ENCODE measurements around the gene CDCA8. TPM values are rescaled to one million over a fixed set of nuclear protein-coding genes. Genes with fewer than 3 reads are reported as not detected.

Gene CDCA8
- total RNA-seq, 2 experiments from 2014 or later, result 73.6 to 78.6 TPM

GRCh38 chr1:37720231-37721130 is 28.2 kb downstream of the CDCA8 start:
- DNase-seq, result no peak
- intact Hi-C loops (cut with micrococcal nuclease), result no loop called here
- peaks cover 7% of the 10 kb centered on the region for H3K27me3 Mint-ChIP-seq (ENCODE audit: low read depth)
- H3K4me3 Mint-ChIP-seq, result no peak overlapping the region
- H3K27ac Mint-ChIP-seq, result no peak overlapping the region
- H3K36me3 Mint-ChIP-seq (ENCODE audit: low read depth), result no peaks in the 10 kb centered on the region
- CTCF ChIA-PET, result interaction anchor here (0.6 kb wide), 1 partner anchor 12 kb away, joined by 3 read pairs; no protein-coding TSS in a partner anchor
- no peaks in the 10 kb centered on the region for H3K4me1 Mint-ChIP-seq (ENCODE audit: low read depth)
- H3K9me3 Mint-ChIP-seq, result no peaks in the 10 kb centered on the region

- no peaks in the 10 kb centered on the region for H3K9me3 Mint-ChIP-seq
- CTCF ChIA-PET, result interaction anchor here (0.7 kb wide), 1 partner anchor 31 kb away, joined by 6 read pairs; a partner anchor contains a TSS
- DNase-seq, result no peak
- H3K4me1 Mint-ChIP-seq (ENCODE audit: low read depth), result no peaks in the 10 kb centered on the region
- H3K4me3 Mint-ChIP-seq, result no peak overlapping the region
- no peaks in the 10 kb centered on the region for H3K36me3 Mint-ChIP-seq (ENCODE audit: low read depth)
- intact Hi-C loops (cut with micrococcal nuclease), result no loop called here
- peaks cover 10% of the 10 kb centered on the region for H3K27me3 Mint-ChIP-seq (ENCODE audit: low read depth)
- H3K27ac Mint-ChIP-seq, result no peak overlapping the region
These were observed 29.2 kb downstream of the CDCA8 start for GRCh38 chr1:37721565-37721964.

- H3K9me3 Mint-ChIP-seq, result no peaks in the 10 kb centered on the region
- intact Hi-C loops (cut with micrococcal nuclease), result no loop called here
- H3K27me3 Mint-ChIP-seq (ENCODE audit: low read depth), result peaks cover 10% of the 10 kb centered on the region
- H3K4me3 Mint-ChIP-seq, result no peak overlapping the region
- no peak overlapping the region for H3K27ac Mint-ChIP-seq
- no peaks in the 10 kb centered on the region for H3K4me1 Mint-ChIP-seq (ENCODE audit: low read depth)
- CTCF ChIA-PET, result no interaction called here
- no peak for DNase-seq
- H3K36me3 Mint-ChIP-seq (ENCODE audit: low read depth), result no peaks in the 10 kb centered on the region
These were observed 30.1 kb downstream of the CDCA8 start for GRCh38 chr1:37722181-37723071.

- no peak overlapping the region for H3K4me3 Mint-ChIP-seq
- no peaks in the 10 kb centered on the region for H3K36me3 Mint-ChIP-seq (ENCODE audit: low read depth)
- no peak overlapping the region for H3K27ac Mint-ChIP-seq
- DNase-seq, result no peak
- CTCF ChIA-PET, result no interaction called here
- no peaks in the 10 kb centered on the region for H3K4me1 Mint-ChIP-seq (ENCODE audit: low read depth)
- H3K9me3 Mint-ChIP-seq, result no peaks in the 10 kb centered on the region
- peaks cover 10% of the 10 kb centered on the region for H3K27me3 Mint-ChIP-seq (ENCODE audit: low read depth)
- intact Hi-C loops (cut with micrococcal nuclease), result no loop called here
These were observed 30.7 kb downstream of the CDCA8 start for GRCh38 chr1:37723072-37723389.

GRCh38 chr1:37723390-37724078 is 31.2 kb downstream of the CDCA8 start:
- H3K4me3 Mint-ChIP-seq, result no peak overlapping the region
- no peaks in the 10 kb centered on the region for H3K4me1 Mint-ChIP-seq (ENCODE audit: low read depth)
- intact Hi-C loops (cut with micrococcal nuclease), result no loop called here
- H3K36me3 Mint-ChIP-seq (ENCODE audit: low read depth), result no peaks in the 10 kb centered on the region
- CTCF ChIA-PET, result no interaction called here
- no peaks in the 10 kb centered on the region for H3K9me3 Mint-ChIP-seq
- H3K27ac Mint-ChIP-seq, result no peak overlapping the region
- DNase-seq, result no peak
- peaks cover 14% of the 10 kb centered on the region for H3K27me3 Mint-ChIP-seq (ENCODE audit: low read depth)

- H3K4me1 Mint-ChIP-seq (ENCODE audit: low read depth), result no peaks in the 10 kb centered on the region
- intact Hi-C loops (cut with micrococcal nuclease), result no loop called here
- DNase-seq, result no peak
- no peak overlapping the region for H3K4me3 Mint-ChIP-seq
- no peak overlapping the region for H3K27ac Mint-ChIP-seq
- H3K27me3 Mint-ChIP-seq (ENCODE audit: low read depth), result peaks cover 14% of the 10 kb centered on the region
- H3K9me3 Mint-ChIP-seq, result no peaks in the 10 kb centered on the region
- no peaks in the 10 kb centered on the region for H3K36me3 Mint-ChIP-seq (ENCODE audit: low read depth)
- CTCF ChIA-PET, result no interaction called here
These were observed 32.3 kb downstream of the CDCA8 start for GRCh38 chr1:37724575-37724974.

GRCh38 chr1:37725851-37726613 is 33.7 kb downstream of the CDCA8 start:
- Mint-ChIP-seq H3K27me3 (ENCODE audit: low read depth) (peaks cover 14% of the 10 kb centered on the region), H3K4me1 (ENCODE audit: low read depth) (no peaks in the 10 kb centered on the region), H3K36me3 (ENCODE audit: low read depth) (no peaks in the 10 kb centered on the region), H3K4me3 (no peak overlapping the region), H3K27ac (no peak overlapping the region), H3K9me3 (no peaks in the 10 kb centered on the region)
- DNase-seq, result no peak
- CTCF ChIA-PET, result no interaction called here
- intact Hi-C loops (cut with micrococcal nuclease), result no loop called here

GRCh38 chr1:37726751-37727585 is 34.7 kb downstream of the CDCA8 start:
- Mint-ChIP-seq H3K36me3 (ENCODE audit: low read depth) (no peaks in the 10 kb centered on the region), H3K4me3 (no peak overlapping the region), H3K27ac (no peak overlapping the region), H3K27me3 (ENCODE audit: low read depth) (peaks cover 14% of the 10 kb centered on the region), H3K9me3 (no peaks in the 10 kb centered on the region), H3K4me1 (ENCODE audit: low read depth) (no peaks in the 10 kb centered on the region)
- CTCF ChIA-PET, result interaction anchor here (1.3 kb wide), 1 partner anchor 123 kb away, joined by 4 read pairs; no protein-coding TSS in a partner anchor
- DNase-seq, result no peak
- intact Hi-C loops (cut with micrococcal nuclease), result no loop called here

- H3K4me3 Mint-ChIP-seq, result no peak overlapping the region
- intact Hi-C loops (cut with micrococcal nuclease), result no loop called here
- CTCF ChIA-PET, result no interaction called here
- H3K9me3 Mint-ChIP-seq, result no peaks in the 10 kb centered on the region
- H3K4me1 Mint-ChIP-seq (ENCODE audit: low read depth), result no peaks in the 10 kb centered on the region
- no peak for DNase-seq
- H3K27ac Mint-ChIP-seq, result no peak overlapping the region
- H3K27me3 Mint-ChIP-seq (ENCODE audit: low read depth), result peaks cover 18% of the 10 kb centered on the region
- no peaks in the 10 kb centered on the region for H3K36me3 Mint-ChIP-seq (ENCODE audit: low read depth)
These were observed 36.1 kb downstream of the CDCA8 start for GRCh38 chr1:37728416-37728815.

GRCh38 chr1:37730376-37730775 is 38.1 kb downstream of the CDCA8 start:
- CTCF ChIA-PET, result interaction anchor here (1.4 to 1.6 kb wide), 2 partner anchors 10 to 16 kb away, joined by 3 read pairs; no protein-coding TSS in a partner anchor
- no peak for DNase-seq
- intact Hi-C loops (cut with micrococcal nuclease), result no loop called here
- H3K9me3 Mint-ChIP-seq, result no peaks in the 10 kb centered on the region
- no peak overlapping the region for H3K4me3 Mint-ChIP-seq
- no peak overlapping the region for H3K27ac Mint-ChIP-seq
- peaks cover 24% of the 10 kb centered on the region for H3K27me3 Mint-ChIP-seq (ENCODE audit: low read depth)
- no peaks in the 10 kb centered on the region for H3K4me1 Mint-ChIP-seq (ENCODE audit: low read depth)
- no peaks in the 10 kb centered on the region for H3K36me3 Mint-ChIP-seq (ENCODE audit: low read depth)

GRCh38 chr1:37731312-37732019 is 39.1 kb downstream of the CDCA8 start:
- Mint-ChIP-seq H3K27me3 (ENCODE audit: low read depth) (peaks cover 29% of the 10 kb centered on the region), H3K4me3 (no peak overlapping the region), H3K4me1 (ENCODE audit: low read depth) (no peaks in the 10 kb centered on the region), H3K9me3 (no peaks in the 10 kb centered on the region), H3K36me3 (ENCODE audit: low read depth) (no peaks in the 10 kb centered on the region), H3K27ac (no peak overlapping the region)
- intact Hi-C loops (cut with micrococcal nuclease), result no loop called here
- CTCF ChIA-PET, result no interaction called here
- DNase-seq, result no peak
